ENCODE measurements around the gene PAH. TPM values are rescaled to one million over a fixed set of nuclear protein-coding genes. Genes with fewer than 3 reads are reported as not detected.

PAH gene
- total and polyA plus RNA-seq, 12 donors = 1.7 to 92.5 (median 8.6) TPM

DNA sequence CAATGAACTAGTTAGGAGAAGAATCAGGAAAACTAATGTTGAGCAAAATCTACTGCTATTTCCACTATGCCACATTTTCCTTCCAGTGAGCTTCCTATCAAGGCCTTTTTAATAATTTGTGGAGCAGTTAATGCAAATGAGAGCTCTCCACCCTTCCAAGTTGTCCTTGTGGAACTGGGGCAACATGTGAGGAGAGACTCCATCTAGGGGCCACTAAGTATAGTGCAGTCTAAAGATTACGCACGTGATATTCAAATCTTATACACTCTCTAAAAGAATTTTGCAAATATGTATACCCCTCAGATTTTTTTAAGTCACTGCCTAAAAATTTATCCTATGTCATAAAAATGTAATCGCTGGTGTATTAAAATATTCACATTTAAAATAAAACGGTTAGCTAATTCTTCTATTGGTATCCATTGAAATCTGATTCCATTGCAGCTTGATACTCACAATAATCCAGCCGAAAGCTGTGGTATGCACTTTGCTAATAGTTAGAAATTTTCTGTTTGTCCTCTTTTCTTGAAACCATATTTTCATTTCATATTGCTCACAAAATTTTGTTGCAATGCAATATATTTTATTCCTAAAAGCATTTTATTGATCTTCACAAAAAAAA lies 100.1 kb downstream of the PAH start:
- H3K4me3 ChIP-seq = no peak overlapping the region
- peaks cover 0 to 7% of the 10 kb centered on the region in 2 donors for H3K4me1 ChIP-seq (replicated peaks in 1 of 2)
- no peak for TF ChIP-seq POLR2A (IDR thresholded peaks at IDR 0.05)
- TF ChIP-seq, protein P1, sequence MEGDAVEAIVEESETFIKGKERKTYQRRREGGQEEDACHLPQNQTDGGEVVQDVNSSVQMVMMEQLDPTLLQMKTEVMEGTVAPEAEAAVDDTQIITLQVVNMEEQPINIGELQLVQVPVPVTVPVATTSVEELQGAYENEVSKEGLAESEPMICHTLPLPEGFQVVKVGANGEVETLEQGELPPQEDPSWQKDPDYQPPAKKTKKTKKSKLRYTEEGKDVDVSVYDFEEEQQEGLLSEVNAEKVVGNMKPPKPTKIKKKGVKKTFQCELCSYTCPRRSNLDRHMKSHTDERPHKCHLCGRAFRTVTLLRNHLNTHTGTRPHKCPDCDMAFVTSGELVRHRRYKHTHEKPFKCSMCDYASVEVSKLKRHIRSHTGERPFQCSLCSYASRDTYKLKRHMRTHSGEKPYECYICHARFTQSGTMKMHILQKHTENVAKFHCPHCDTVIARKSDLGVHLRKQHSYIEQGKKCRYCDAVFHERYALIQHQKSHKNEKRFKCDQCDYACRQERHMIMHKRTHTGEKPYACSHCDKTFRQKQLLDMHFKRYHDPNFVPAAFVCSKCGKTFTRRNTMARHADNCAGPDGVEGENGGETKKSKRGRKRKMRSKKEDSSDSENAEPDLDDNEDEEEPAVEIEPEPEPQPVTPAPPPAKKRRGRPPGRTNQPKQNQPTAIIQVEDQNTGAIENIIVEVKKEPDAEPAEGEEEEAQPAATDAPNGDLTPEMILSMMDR (IDR thresholded peaks at IDR 0.05) = peak; percentile 41 to 64 (median 54)
- H3K9me3 ChIP-seq (replicated peaks in 1 of 3) = no peaks in the 10 kb centered on the region
- no peaks in the 10 kb centered on the region for H3K36me3 ChIP-seq (replicated peaks in 1 of 2)
- no peak overlapping the region for H3K27ac ChIP-seq
- no peak for DNase-seq
- H3K27me3 ChIP-seq = no peaks in the 10 kb centered on the region
- WGBS, 4 donors = 6 to 23% (median 12%) methylated on average over 5 of the region's 5 CpGs
- intact Hi-C loops (cut with DNase I) = no loop called here

DNA sequence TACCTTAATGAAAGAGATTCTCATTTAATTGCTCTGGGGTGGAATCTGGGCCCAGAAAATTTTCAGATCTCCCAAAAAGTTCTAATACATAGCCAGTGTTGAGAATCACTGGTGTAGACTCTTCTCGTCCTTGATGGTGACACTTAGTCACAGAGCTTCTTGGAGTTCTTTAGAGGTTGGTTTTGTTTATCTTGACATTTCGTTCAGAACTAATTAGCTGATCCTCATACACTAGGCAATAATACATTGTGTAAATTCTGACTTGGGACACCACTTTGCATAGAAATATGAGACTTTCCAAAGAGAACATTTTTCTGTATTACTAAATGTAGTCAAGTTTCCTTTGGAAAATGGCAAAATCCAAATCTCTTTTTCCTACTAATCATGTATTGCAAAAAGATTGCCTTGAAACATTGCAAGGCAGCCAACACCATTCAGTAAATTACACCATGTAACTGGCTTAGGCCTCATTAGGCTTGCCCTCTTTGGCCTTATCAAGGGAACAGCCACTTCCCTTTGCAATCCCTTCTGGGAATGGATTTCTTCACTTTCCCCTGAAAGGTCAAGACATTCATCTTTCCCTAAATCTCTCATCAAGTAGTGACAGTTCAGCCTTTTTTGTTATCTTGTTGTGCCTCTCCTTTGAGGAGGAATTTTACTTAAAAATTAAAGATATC lies 102.2 kb downstream of the PAH start:
- TF ChIP-seq POLR2A (IDR thresholded peaks at IDR 0.05) = no peak
- TF ChIP-seq, protein P1 (IDR thresholded peaks at IDR 0.05) = no peak
- peaks cover 0 to 7% of the 10 kb centered on the region in 2 donors for H3K4me1 ChIP-seq (replicated peaks in 1 of 2)
- H3K27ac ChIP-seq = peak overlapping the region in 2 of 5 donors; percentile 27 to 38
- intact Hi-C loops (cut with DNase I) = no loop called here
- DNase-seq = peak in 1 of 7 donors; percentile 38
- no peaks in the 10 kb centered on the region for H3K9me3 ChIP-seq (replicated peaks in 1 of 3)
- 63 to 70% (median 66%) methylated on average over 2 of the region's 2 CpGs for WGBS, 4 donors
- H3K4me3 ChIP-seq = no peak overlapping the region
- H3K36me3 ChIP-seq (replicated peaks in 1 of 2) = no peaks in the 10 kb centered on the region
- H3K27me3 ChIP-seq = no peaks in the 10 kb centered on the region

DNA sequence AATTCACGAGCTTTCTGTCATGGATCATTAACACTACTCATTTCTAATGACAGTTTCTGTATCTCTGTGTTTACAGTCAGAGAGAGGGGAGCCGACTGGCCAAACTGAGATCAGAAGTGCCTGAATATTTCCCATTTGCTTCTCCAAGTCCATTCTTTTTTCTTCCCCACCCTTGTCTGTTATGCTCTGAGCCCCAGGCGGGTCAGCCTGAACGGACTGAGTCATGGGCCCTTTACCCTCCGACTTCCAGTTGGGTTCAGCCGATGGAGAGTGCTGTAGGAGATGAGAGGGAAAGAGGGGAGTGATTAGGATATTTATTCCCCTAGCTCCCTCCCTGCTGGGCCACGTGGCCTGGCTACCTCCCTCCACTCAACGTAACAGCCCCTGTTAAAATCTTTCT lies 104.7 kb downstream of the PAH start:
- peaks cover 0 to 7% of the 10 kb centered on the region in 2 donors for H3K4me1 ChIP-seq (replicated peaks in 1 of 2)
- WGBS, 4 donors = 32 to 38% (median 37%) methylated on average over 8 of the region's 8 CpGs
- no peak overlapping the region for H3K27ac ChIP-seq
- TF ChIP-seq, protein P1 (IDR thresholded peaks at IDR 0.05) = no peak
- no peak for TF ChIP-seq POLR2A (IDR thresholded peaks at IDR 0.05)
- DNase-seq = no peak
- H3K36me3 ChIP-seq (replicated peaks in 1 of 2) = no peaks in the 10 kb centered on the region
- intact Hi-C loops (cut with DNase I) = no loop called here
- H3K27me3 ChIP-seq = no peaks in the 10 kb centered on the region
- H3K4me3 ChIP-seq = no peak overlapping the region
- H3K9me3 ChIP-seq (replicated peaks in 1 of 3) = no peaks in the 10 kb centered on the region

DNA sequence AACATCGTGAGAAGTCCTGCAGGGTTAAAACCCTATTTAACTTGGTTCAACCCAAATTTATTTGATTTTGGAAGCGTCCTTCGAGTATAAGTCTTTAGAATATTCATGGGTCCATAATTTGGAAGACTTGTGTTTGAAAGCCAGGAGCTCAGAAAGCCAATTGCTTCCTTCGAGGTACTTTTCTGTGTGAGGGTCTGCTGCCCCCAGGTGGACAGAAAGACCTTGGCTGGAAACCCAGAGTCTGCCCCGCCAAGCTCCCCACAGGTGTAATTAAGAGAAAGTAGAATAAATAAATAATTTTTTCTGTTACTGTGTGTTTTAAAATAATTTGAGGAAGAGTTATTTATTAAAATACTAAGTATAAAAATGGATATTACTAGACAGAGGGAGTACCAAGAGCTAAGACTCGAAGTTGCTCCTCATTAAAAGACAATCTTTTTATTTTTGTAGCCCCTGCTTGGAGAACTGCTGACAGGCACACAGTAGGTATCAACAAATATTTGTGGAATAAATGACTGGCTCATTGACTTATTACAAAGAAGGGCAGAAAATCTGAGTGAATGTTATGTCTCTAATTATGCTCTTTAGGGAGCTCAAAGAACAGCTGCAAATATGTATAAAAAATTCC lies 105.8 kb downstream of the PAH start:
- WGBS, 4 donors = 29 to 43% (median 33%) methylated on average over 6 of the region's 6 CpGs
- no peak overlapping the region for H3K4me3 ChIP-seq
- no peak overlapping the region for H3K27ac ChIP-seq
- no peak for DNase-seq
- peaks cover 0 to 5% of the 10 kb centered on the region in 2 donors for H3K4me1 ChIP-seq (replicated peaks in 1 of 2)
- no peaks in the 10 kb centered on the region for H3K36me3 ChIP-seq (replicated peaks in 1 of 2)
- intact Hi-C loops (cut with DNase I) = no loop called here
- H3K27me3 ChIP-seq = no peaks in the 10 kb centered on the region
- H3K9me3 ChIP-seq (replicated peaks in 1 of 3) = no peaks in the 10 kb centered on the region
- no peak for TF ChIP-seq POLR2A (IDR thresholded peaks at IDR 0.05)
- TF ChIP-seq, protein P1 (IDR thresholded peaks at IDR 0.05) = peak in 3 of 6 experiments; percentile 4 to 29 (median 20)

Measured in adrenal gland (tissue), 12 donors.